ENCODE measurements around the gene NLN. TPM values are rescaled to one million over a fixed set of nuclear protein-coding genes. Genes with fewer than 3 reads are reported as not detected.
"Not testable (repeated sequence)": the region's sequence is repeated elsewhere in the genome, so short reads cannot be mapped to it uniquely, and the experiment has no call there.

Gene NLN
- total RNA-seq (16.2 and 33.7 TPM in 2 replicates), polyA plus RNA-seq (29.2 and 35.2 TPM in 2 replicates), polyA minus RNA-seq (ENCODE audit: low replicate concordance) (11.0 and 27.9 TPM in 2 replicates)
- polyA plus RNA-seq (2012): 20.8 and 28.0 TPM in 2 replicates

- DNase-seq (ENCODE audit: low read depth in 2 of 2): peak; percentile 72
- TF ChIP-seq CTCF (conservative IDR thresholded peaks at IDR 0.05 in 1 of 2, IDR thresholded peaks at IDR 0.05 in 1 of 2; ENCODE audit: low read depth in 1 of 2, low read length in 2 of 2) (no peak), EZH2 (IDR thresholded peaks at IDR 0.05; ENCODE audit: low read length, missing control alignments) (no peak)
These were observed at the start of gene NLN, which contains the start of gene SGTB for GRCh38 chr5:65721720-65722574. NLN (plus strand) TSS chr5:65722205; CDS start chr5:65722374, 169 bp downstream. SGTB (minus strand) TSS chr5:65722109; CDS start chr5:65720807, 1,302 bp downstream.

GRCh38 chr5:65672796-65673195, 49.2 kb upstream of the NLN start:
- Histone ChIP-seq H3K27me3 (ENCODE audit: control insufficient read depth, insufficient read depth, low read length) (no peaks in the 10 kb centered on the region), H3K36me3 (ENCODE audit: control insufficient read depth, insufficient read depth, low read length) (peaks cover 1% of the 10 kb centered on the region), H2AFZ (ENCODE audit: low read length) (no peak overlapping the region), H3K9ac (ENCODE audit: insufficient read depth, low read length) (no peak overlapping the region), H3K27ac (ENCODE audit: insufficient read depth, low read length) (no peak overlapping the region), H3K4me3 (replicated peaks in 1 of 4; ENCODE audit: control extremely low read depth in 1 of 4, insufficient read depth in 1 of 4, low read depth in 3 of 4, low read length in 4 of 4) (no peak overlapping the region), H3K4me2 (ENCODE audit: extremely low read depth, insufficient read depth, low read length) (no peak overlapping the region), H3K9me3 (ENCODE audit: control insufficient read depth, insufficient read depth, low read depth, low read length) (no peaks in the 10 kb centered on the region), H3K79me2 (ENCODE audit: control insufficient read depth, insufficient read depth, low read length) (no peaks in the 10 kb centered on the region), H4K20me1 (ENCODE audit: control insufficient read depth, extremely low read depth, insufficient read depth, low read length) (no peaks in the 10 kb centered on the region), H3K4me1 (ENCODE audit: control insufficient read depth, extremely low read depth, insufficient read depth, low read length) (peaks cover 3% of the 10 kb centered on the region)
- peak; percentile 40 to 75 for DNase-seq (ENCODE audit: low read depth in 2 of 2)
- TF ChIP-seq CTCF (conservative IDR thresholded peaks at IDR 0.05 in 1 of 2, IDR thresholded peaks at IDR 0.05 in 1 of 2; ENCODE audit: low read depth in 1 of 2, low read length in 2 of 2) (no peak), EZH2 (IDR thresholded peaks at IDR 0.05; ENCODE audit: low read length, missing control alignments) (no peak)

More at GRCh38 chr5:65721720-65722574, at the start of gene NLN, which contains the start of gene SGTB:
- Histone ChIP-seq H2AFZ (ENCODE audit: low read length) (peak within 1 kb of the TSS; percentile 79), H3K4me1 (ENCODE audit: control insufficient read depth, extremely low read depth, insufficient read depth, low read length) (peaks cover 2% of the 10 kb centered on the region), H3K9me3 (ENCODE audit: control insufficient read depth, insufficient read depth, low read depth, low read length) (no peaks in the 10 kb centered on the region), H3K9ac (ENCODE audit: insufficient read depth, low read length) (peak within 1 kb of the TSS; percentile 90), H3K27ac (ENCODE audit: insufficient read depth, low read length) (peak within 1 kb of the TSS; percentile 90), H3K4me2 (ENCODE audit: extremely low read depth, insufficient read depth, low read length) (peak within 1 kb of the TSS; percentile 99), H3K27me3 (ENCODE audit: control insufficient read depth, insufficient read depth, low read length) (no peaks in the 10 kb centered on the region), H4K20me1 (ENCODE audit: control insufficient read depth, extremely low read depth, insufficient read depth, low read length) (no peaks in the 10 kb centered on the region), H3K79me2 (ENCODE audit: control insufficient read depth, insufficient read depth, low read length) (peaks cover 21% of the 10 kb centered on the region), H3K4me3 (replicated peaks in 1 of 4; ENCODE audit: control extremely low read depth in 1 of 4, insufficient read depth in 1 of 4, low read depth in 3 of 4, low read length in 4 of 4) (peak within 1 kb of the TSS; percentile 86 to 96 (median 92)), H3K36me3 (ENCODE audit: control insufficient read depth, insufficient read depth, low read length) (no peaks in the 10 kb centered on the region)

- no peaks in the 10 kb centered on the region for H3K79me2 ChIP-seq (ENCODE audit: control insufficient read depth, insufficient read depth, low read length)
- peak; percentile 13 to 29 for DNase-seq (ENCODE audit: low read depth in 2 of 2)
These were observed 47.3 kb upstream of the NLN start for GRCh38 chr5:65674749-65675148.

GRCh38 chr5:65676056-65676455, 45.9 kb upstream of the NLN start:
- not testable (repeated sequence) for H3K36me3 ChIP-seq (ENCODE audit: control insufficient read depth, insufficient read depth, low read length); H3K79me2 ChIP-seq (ENCODE audit: control insufficient read depth, insufficient read depth, low read length); DNase-seq (ENCODE audit: low read depth in 2 of 2); H3K9ac ChIP-seq (ENCODE audit: insufficient read depth, low read length); H3K9me3 ChIP-seq (ENCODE audit: control insufficient read depth, insufficient read depth, low read depth, low read length); H3K27ac ChIP-seq (ENCODE audit: insufficient read depth, low read length); H3K4me2 ChIP-seq (ENCODE audit: extremely low read depth, insufficient read depth, low read length); H2AFZ ChIP-seq (ENCODE audit: low read length); H3K4me3 ChIP-seq (replicated peaks in 1 of 4; ENCODE audit: control extremely low read depth in 1 of 4, insufficient read depth in 1 of 4, low read depth in 3 of 4, low read length in 4 of 4); H4K20me1 ChIP-seq (ENCODE audit: control insufficient read depth, extremely low read depth, insufficient read depth, low read length); H3K27me3 ChIP-seq (ENCODE audit: control insufficient read depth, insufficient read depth, low read length); H3K4me1 ChIP-seq (ENCODE audit: control insufficient read depth, extremely low read depth, insufficient read depth, low read length)

More at GRCh38 chr5:65674749-65675148, 47.3 kb upstream of the NLN start:
- Histone ChIP-seq H3K36me3 (ENCODE audit: control insufficient read depth, insufficient read depth, low read length) (peaks cover 1% of the 10 kb centered on the region), H3K9me3 (ENCODE audit: control insufficient read depth, insufficient read depth, low read depth, low read length) (no peaks in the 10 kb centered on the region), H3K4me2 (ENCODE audit: extremely low read depth, insufficient read depth, low read length) (no peak overlapping the region), H3K4me3 (replicated peaks in 1 of 4; ENCODE audit: control extremely low read depth in 1 of 4, insufficient read depth in 1 of 4, low read depth in 3 of 4, low read length in 4 of 4) (no peak overlapping the region), H3K27me3 (ENCODE audit: control insufficient read depth, insufficient read depth, low read length) (no peaks in the 10 kb centered on the region), H3K4me1 (ENCODE audit: control insufficient read depth, extremely low read depth, insufficient read depth, low read length) (peaks cover 3% of the 10 kb centered on the region), H3K9ac (ENCODE audit: insufficient read depth, low read length) (no peak overlapping the region), H2AFZ (ENCODE audit: low read length) (no peak overlapping the region), H3K27ac (ENCODE audit: insufficient read depth, low read length) (no peak overlapping the region), H4K20me1 (ENCODE audit: control insufficient read depth, extremely low read depth, insufficient read depth, low read length) (no peaks in the 10 kb centered on the region)
- TF ChIP-seq CTCF (conservative IDR thresholded peaks at IDR 0.05 in 1 of 2, IDR thresholded peaks at IDR 0.05 in 1 of 2; ENCODE audit: low read depth in 1 of 2, low read length in 2 of 2) (no peak), EZH2 (IDR thresholded peaks at IDR 0.05; ENCODE audit: low read length, missing control alignments) (no peak)

All from fibroblast of lung (primary cell).